Measurements from ENCODE around the gene IGBP1.
"Not testable (repeated sequence)": the region's sequence is repeated elsewhere in the genome, so short reads cannot be mapped to it uniquely, and the experiment has no call there.

The IGBP1 gene

DNA sequence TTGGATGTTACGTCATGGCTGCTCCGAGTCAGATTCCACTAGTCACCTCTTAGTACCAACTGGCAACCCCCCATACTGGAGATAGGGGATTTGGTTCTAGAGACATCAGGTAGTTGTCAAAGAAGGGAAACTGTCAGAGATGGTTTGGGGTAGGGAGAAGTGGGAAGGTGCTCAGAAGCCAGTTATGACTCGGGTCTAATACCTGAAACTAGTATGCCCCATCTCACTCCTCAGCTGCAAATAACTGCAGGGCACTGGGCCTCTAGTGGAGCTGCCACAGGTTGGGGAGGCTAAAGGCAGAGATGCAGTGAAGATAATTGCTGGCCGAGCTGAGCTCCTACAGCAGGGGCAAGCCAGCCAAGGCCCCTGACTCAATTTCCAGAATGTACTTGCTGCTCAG, 41.0 kb upstream of the IGBP1 start:
- POLR2A ChIA-PET: no interaction called here
- CTCF ChIA-PET: no interaction called here
- H3K4me3 ChIP-seq (ENCODE audit: low read depth, low read length): no peak overlapping the region
- TF ChIP-seq, protein P1, sequence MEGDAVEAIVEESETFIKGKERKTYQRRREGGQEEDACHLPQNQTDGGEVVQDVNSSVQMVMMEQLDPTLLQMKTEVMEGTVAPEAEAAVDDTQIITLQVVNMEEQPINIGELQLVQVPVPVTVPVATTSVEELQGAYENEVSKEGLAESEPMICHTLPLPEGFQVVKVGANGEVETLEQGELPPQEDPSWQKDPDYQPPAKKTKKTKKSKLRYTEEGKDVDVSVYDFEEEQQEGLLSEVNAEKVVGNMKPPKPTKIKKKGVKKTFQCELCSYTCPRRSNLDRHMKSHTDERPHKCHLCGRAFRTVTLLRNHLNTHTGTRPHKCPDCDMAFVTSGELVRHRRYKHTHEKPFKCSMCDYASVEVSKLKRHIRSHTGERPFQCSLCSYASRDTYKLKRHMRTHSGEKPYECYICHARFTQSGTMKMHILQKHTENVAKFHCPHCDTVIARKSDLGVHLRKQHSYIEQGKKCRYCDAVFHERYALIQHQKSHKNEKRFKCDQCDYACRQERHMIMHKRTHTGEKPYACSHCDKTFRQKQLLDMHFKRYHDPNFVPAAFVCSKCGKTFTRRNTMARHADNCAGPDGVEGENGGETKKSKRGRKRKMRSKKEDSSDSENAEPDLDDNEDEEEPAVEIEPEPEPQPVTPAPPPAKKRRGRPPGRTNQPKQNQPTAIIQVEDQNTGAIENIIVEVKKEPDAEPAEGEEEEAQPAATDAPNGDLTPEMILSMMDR (IDR thresholded peaks at IDR 0.05; ENCODE audit: insufficient read depth, low read length, missing control alignments): no peak
- no peak for DNase-seq (ENCODE audit: low read depth, low spot score)

DNA sequence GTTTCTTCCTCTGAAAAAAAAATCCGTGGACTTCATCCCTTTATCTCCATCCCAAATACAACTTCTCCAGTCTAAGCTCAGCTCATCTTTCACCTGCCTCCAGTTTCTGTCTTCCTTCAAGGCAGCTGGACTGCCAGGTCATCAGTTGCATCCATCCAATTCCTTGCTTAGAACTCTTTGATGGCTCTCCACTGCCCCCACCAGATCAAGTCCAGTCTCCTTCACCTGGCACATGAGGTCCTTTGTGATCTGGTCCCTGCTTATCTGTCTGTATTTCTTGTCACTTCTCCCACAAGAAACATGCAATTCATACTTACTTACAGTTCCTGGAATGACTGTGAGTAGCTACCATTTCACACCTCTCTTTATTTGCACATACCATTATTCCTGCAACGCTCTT, 37.2 kb upstream of the IGBP1 start:
- TF ChIP-seq, protein P1 (IDR thresholded peaks at IDR 0.05; ENCODE audit: insufficient read depth, low read length, missing control alignments): no peak
- H3K4me3 ChIP-seq (ENCODE audit: low read depth, low read length): no peak overlapping the region
- CTCF ChIA-PET: interaction anchor here (1.0 to 5.0 kb wide), 11 partner anchors 8 to 672 kb away, joined by 3 to 103 read pairs (median 6); partner anchors contain the start of gene IGBP1
- DNase-seq (ENCODE audit: low read depth, low spot score): no peak
- POLR2A ChIA-PET: no interaction called here

- H3K4me3 ChIP-seq (ENCODE audit: low read depth, low read length): no peak overlapping the region
- ChIA-PET POLR2A (no interaction called here), CTCF (interaction anchor here (1.4 to 1.7 kb wide), 2 partner anchors 8 to 28 kb away, joined by 5 to 6 read pairs; partner anchors contain the start of gene IGBP1)
- TF ChIP-seq, protein P1 (IDR thresholded peaks at IDR 0.05; ENCODE audit: insufficient read depth, low read length, missing control alignments): no peak
- no peak for DNase-seq (ENCODE audit: low read depth, low spot score)
Observed at GRCh38 chrX:70105229-70105628, 28.0 kb upstream of the IGBP1 start.

GRCh38 chrX:70111436-70112026, 21.7 kb upstream of the IGBP1 start:
- POLR2A ChIA-PET; H3K4me3 ChIP-seq (ENCODE audit: low read depth, low read length); CTCF ChIA-PET: not testable (repeated sequence)

GRCh38 chrX:70117738-70118137, 15.5 kb upstream of the IGBP1 start:
- no peak overlapping the region for H3K4me3 ChIP-seq (ENCODE audit: low read depth, low read length)
- CTCF ChIA-PET: no interaction called here
- POLR2A ChIA-PET: no interaction called here
- TF ChIP-seq, protein P1 (IDR thresholded peaks at IDR 0.05; ENCODE audit: insufficient read depth, low read length, missing control alignments): no peak
- no peak for DNase-seq (ENCODE audit: low read depth, low spot score)

More at GRCh38 chrX:70111436-70112026, 21.7 kb upstream of the IGBP1 start:
- not testable (repeated sequence) for DNase-seq (ENCODE audit: low read depth, low spot score)

DNA sequence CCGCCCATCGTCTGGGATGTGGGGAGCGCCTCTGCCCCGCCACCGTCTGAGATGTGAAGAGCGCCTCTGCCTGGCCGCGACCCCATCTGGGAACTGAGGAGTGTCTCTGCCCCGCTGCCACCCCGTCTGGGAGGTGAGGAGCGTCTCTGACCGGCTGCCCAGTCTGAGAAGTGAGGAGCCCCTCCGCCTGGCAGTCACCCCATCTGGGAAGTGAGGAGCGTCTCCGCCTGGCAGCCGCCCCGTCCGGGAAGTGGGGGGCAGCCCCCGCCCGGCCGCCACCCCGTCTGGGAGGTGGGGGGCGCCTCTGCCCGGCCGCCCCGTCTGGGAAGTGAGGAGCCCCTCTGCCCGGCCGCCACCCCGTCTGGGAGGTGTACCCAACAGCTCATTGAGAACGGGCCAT, 10.2 kb upstream of the IGBP1 start:
- H3K4me3 ChIP-seq (ENCODE audit: low read depth, low read length); DNase-seq (ENCODE audit: low read depth, low spot score); CTCF ChIA-PET; POLR2A ChIA-PET: not testable (repeated sequence)

DNA sequence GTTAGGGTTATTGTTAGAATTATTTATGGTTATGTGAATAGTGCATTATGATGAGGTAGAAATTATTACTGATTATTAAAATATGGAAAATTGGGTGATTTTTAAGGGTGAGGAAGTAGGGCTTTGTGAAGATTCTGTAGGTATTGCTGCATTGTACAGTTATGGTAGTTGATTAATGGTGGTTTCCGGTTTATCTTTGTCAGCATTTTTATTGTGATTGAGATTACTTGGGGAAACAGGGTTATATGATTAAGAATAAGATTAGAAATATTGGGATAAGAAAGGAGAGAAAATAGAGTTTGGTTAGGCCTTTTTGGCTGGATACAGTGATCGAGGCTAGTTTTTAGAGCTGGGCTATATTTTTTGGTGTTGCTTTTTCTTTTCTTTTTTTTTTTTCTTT, 8.6 kb upstream of the IGBP1 start:
- ChIA-PET POLR2A (no interaction called here), CTCF (interaction anchor here (1.5 kb wide), 1 partner anchor 9 kb away, joined by 4 read pairs; the partner anchor contains the start of gene IGBP1)
- TF ChIP-seq, protein P1 (IDR thresholded peaks at IDR 0.05; ENCODE audit: insufficient read depth, low read length, missing control alignments): no peak
- no peak overlapping the region for H3K4me3 ChIP-seq (ENCODE audit: low read depth, low read length)
- no peak for DNase-seq (ENCODE audit: low read depth, low spot score)
